GM12874 (cell line): ENCODE results near the gene CEP97.
A peak's percentile ranks its signal among the peaks of the same experiment; 100 is the strongest.

ENCODE experiments used
- CTCF ChIP-seq: IDR thresholded peaks from 2 replicates; pipeline ENCODE4 v1.5.1; 2011; ENCODE audit warnings: low read depth, mild to moderate bottlenecking, control low read depth, low read length, moderate library complexity; ENCODE audit not compliant: insufficient read depth

CEP97 gene

GRCh38 chr3:101685050-101685400 lies 39.4 kb upstream of the CEP97 start:
- TF ChIP-seq CTCF: no peak

- no peak for TF ChIP-seq CTCF
Observed at GRCh38 chr3:101685870-101686307, 38.5 kb upstream of the CEP97 start.

- no peak for TF ChIP-seq CTCF
Observed at GRCh38 chr3:101687142-101687931, 37.1 kb upstream of the CEP97 start.

- no peak for TF ChIP-seq CTCF
Observed at GRCh38 chr3:101689286-101689685, 35.1 kb upstream of the CEP97 start.

- TF ChIP-seq CTCF: no peak
Observed at GRCh38 chr3:101690972-101691371, 33.4 kb upstream of the CEP97 start.

- TF ChIP-seq CTCF: peak; percentile 44; the same call in 1 of the 2 replicates
Observed at GRCh38 chr3:101693540-101693939, 30.9 kb upstream of the CEP97 start.

- peak; percentile 57; the same call in 1 of the 2 replicates for TF ChIP-seq CTCF
Observed at GRCh38 chr3:101695779-101696372, 28.5 kb upstream of the CEP97 start.
